GM18498 (cell line): ENCODE data around the gene COQ10A.

Experiments
- ATAC-seq: cut with Tn5 transposase; IDR thresholded peaks from one replicate; pipeline ENCODE4 v1.9.1; 2021; ENCODE audit warnings: mild to moderate bottlenecking, moderate library complexity; ENCODE audit not compliant: unreplicated experiment

The COQ10A gene

DNA sequence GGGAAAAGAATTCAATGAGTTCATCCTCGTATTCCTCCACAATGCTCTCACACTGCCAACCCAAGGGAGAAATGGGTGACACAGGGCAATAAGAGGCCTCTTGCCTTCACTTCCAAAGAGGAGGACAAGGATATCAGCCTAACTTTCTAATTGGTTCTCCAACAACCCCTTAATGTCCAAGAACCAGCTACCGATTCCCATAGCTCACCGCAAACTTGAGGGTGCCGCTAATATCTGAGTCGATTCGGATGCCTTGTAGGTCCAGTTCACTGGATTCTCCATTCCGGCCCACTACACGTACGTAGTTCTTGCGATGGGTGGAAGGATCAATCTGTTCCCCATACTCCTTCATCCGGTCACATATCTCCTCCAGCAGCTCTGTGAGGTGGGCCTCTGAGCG lies 44.3 kb downstream of the COQ10A start:
- no peak for ATAC-seq

DNA sequence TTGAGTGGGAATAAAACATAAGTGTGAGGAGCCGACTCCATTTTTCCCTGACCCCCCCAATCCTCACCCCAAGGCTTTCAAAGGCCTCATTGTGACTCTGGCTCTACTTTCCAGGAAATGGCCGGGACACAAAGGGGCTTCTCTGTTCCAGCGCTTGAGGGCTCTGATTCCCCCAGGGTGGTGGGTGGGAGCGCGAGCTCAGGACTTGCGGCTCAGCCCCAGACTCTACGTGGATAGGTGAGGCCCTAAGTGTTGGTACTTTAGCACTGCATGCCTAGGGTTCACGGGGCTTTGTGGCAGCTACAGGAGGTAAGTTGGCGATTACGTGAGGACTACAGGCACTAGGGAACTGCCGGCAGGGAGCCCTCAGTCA lies 48.5 kb downstream of the COQ10A start:
- no peak for ATAC-seq

DNA sequence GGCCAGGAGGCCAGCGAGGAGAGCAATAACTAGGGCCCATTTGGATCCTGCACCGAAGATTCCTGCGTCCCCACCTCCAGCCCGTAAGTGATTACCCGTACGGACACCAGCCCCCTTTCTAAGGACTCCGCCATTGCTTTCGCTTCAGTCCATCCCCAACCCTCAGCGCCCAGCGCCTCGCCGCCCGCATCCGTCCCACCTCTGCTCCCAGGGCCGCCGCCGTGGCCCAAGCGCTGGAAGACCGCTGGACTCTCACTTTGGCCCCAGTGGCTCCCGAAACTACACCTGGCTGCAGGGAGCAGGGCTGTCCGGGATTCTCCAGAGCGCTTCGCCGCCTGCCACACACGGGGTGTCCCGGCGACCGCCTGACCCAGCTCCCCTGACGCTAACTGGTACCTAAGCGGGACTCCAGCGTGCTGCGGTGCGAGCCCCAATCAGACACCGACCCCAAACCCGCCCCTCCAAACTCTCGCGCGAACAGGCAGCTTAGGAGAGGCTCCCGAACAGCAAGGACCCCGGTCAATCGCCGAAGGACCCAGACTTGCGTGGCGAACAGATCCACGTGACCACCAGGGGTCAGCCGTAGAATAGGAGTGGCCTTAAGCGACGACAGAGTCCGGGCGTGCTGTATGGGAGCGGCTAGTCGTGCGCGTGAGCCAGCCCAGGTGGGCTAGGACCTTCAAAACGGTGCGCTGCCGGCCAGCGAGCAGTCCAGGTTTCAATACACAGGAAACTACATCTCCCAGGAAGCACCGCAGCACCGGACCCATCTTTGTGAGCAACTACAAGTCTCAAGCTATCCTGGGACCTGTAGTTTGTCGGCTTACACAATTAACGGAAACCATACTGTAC lies 49.1 kb downstream of the COQ10A start, which contains the start of gene CNPY2:
TSS of gene CNPY2 (minus strand) at position 367 of the 852 bp plus-strand sequence. CDS start 771 bp downstream, outside the sequence.
- peak; percentile 90 for ATAC-seq

DNA sequence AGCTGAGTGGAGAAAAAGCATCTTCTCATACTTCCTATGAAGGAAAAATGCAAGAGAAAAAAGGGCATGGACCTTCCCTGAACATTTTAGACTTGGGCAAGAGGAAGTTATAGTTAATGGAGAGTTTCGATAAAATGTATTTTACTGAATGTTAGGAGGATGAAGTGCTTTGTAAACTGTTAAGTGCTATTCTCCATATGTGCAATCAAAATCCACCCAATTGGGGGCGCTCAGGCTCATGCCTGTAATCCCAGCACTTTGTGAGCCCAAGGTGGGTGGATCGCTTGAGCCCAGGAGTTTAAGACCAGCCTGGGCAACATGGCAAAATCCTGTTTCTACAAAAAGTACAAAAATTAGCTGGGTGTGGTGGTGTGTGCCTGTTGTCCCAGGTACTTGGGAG lies 50.9 kb downstream of the COQ10A start:
- no peak for ATAC-seq
